Right lobe of liver (tissue), 4 donors: Measurements from ENCODE around the gene KANSL1.

Source experiments
- CTCF ChIP-seq, 4 donors: fragments of 200-600 bp in 3 of 4; fragments of 450-650 bp in 1 of 4; IDR thresholded peaks; one replicate each; pipeline versions ENCODE4 v1.5.1 to v1.8.0; 2016 to 2022; ENCODE audit warnings: antibody characterized with exemption in 4 of 4, mild to moderate bottlenecking in 2 of 4
- POLR2A ChIP-seq: fragments of 450-650 bp; IDR thresholded peaks from one replicate; pipeline ENCODE4 v1.6.1; 2017; ENCODE audit warnings: antibody characterized with exemption, mild to moderate bottlenecking
- donor health status: DM: no; HTN: no; CAD: no.
- donor health status: DM: no; HTN: no; CAD: no.
- donor health status: DM: no; HTN: yes; CAD: no.

GRCh38 chr17:46144246-46144645 lies 49.0 kb downstream of the KANSL1 start:
- TF ChIP-seq CTCF (IDR thresholded peaks at IDR 0.05) (no peak), POLR2A (no peak)
